H1 (cell line): ENCODE results near the gene CADM1.

Experiments used
- EP300 ChIP-seq, 2 experiments: IDR thresholded peaks; 1 replicate in 1 of 2; 2 replicates in 1 of 2; pipeline ENCODE4 v1.6.1; 2011 to 2012; ENCODE audit warnings: low read depth in 2 of 2, low read length in 2 of 2, mild to moderate bottlenecking in 2 of 2, borderline replicate concordance in 1 of 2, inconsistent platforms in 1 of 2, moderate library complexity in 1 of 2
- POLR2A ChIP-seq, 2 experiments: IDR thresholded peaks; 1 replicate in 1 of 2; 2 replicates in 1 of 2; pipeline ENCODE4 v1.6.1; 2011; ENCODE audit warnings: low read depth in 2 of 2, low read length in 2 of 2, mild to moderate bottlenecking in 2 of 2; ENCODE audit errors: control extremely low read depth in 1 of 2
- SP2 ChIP-seq: IDR thresholded peaks from 2 replicates; pipeline ENCODE4 v1.6.1; 2012; ENCODE audit warnings: mild to moderate bottlenecking, low read length, inconsistent platforms
- TF ChIP-seq, protein P1 (sequence below), 3 experiments: IDR thresholded peaks; 1 replicate in 2 of 3; 2 replicates in 1 of 3; pipeline versions ENCODE4 v1.5.1 to v1.6.1; 2011; ENCODE audit warnings: low read length in 3 of 3, mild to moderate bottlenecking in 3 of 3, inconsistent platforms in 2 of 3, low read depth in 1 of 3, moderate library complexity in 1 of 3; ENCODE audit not compliant: insufficient read depth in 1 of 3; ENCODE audit errors: control extremely low read depth in 1 of 3

DNA sequence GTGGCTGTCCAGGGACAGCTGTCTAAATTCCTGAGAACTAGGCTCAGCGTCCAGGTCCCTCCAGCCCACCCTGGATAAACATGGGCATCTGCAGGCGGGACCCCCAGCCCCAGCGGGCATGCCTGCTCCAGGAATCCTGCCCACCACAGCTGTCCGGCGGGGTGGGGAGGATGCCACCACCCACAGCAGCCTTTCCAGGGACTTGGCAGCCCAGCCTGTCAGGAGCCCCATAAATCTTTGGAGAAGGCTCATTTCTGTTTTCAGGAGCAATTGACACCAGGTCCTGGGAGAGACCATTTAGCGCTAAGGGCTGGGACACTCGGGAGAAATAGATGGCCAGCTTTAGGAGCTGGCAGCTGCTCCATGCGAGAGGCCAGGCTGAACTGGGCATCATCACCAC, 358.9 kb downstream of the CADM1 start:
- TF ChIP-seq SP2: no peak
- TF ChIP-seq, protein P1, sequence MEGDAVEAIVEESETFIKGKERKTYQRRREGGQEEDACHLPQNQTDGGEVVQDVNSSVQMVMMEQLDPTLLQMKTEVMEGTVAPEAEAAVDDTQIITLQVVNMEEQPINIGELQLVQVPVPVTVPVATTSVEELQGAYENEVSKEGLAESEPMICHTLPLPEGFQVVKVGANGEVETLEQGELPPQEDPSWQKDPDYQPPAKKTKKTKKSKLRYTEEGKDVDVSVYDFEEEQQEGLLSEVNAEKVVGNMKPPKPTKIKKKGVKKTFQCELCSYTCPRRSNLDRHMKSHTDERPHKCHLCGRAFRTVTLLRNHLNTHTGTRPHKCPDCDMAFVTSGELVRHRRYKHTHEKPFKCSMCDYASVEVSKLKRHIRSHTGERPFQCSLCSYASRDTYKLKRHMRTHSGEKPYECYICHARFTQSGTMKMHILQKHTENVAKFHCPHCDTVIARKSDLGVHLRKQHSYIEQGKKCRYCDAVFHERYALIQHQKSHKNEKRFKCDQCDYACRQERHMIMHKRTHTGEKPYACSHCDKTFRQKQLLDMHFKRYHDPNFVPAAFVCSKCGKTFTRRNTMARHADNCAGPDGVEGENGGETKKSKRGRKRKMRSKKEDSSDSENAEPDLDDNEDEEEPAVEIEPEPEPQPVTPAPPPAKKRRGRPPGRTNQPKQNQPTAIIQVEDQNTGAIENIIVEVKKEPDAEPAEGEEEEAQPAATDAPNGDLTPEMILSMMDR (IDR thresholded peaks at IDR 0.05; ENCODE audit: control extremely low read depth in 1 of 3, insufficient read depth in 1 of 3, low read depth in 1 of 3, low read length in 3 of 3): no peak
- TF ChIP-seq POLR2A (IDR thresholded peaks at IDR 0.05; ENCODE audit: control extremely low read depth in 1 of 2, low read depth in 2 of 2, low read length in 2 of 2): no peak
- no peak for TF ChIP-seq EP300 (IDR thresholded peaks at IDR 0.05; ENCODE audit: borderline replicate concordance in 1 of 2, low read depth in 2 of 2, low read length in 2 of 2)
